ENCODE results near the gene SLC1A4. TPM values are rescaled to one million over a fixed set of nuclear protein-coding genes. Genes with fewer than 3 reads are reported as not detected.
"Not testable (repeated sequence)": the region's sequence is repeated elsewhere in the genome, so short reads cannot be mapped to it uniquely, and the experiment has no call there.

Gene SLC1A4
- total RNA-seq, 1 experiment from 2014 or later, result 22.9 TPM

GRCh38 chr2:64966839-64967238 is 22.4 kb upstream of the SLC1A4 start:
- no peak for TF ChIP-seq CTCF (IDR thresholded peaks at IDR 0.05; ENCODE audit: unreplicated experiment)
- intact Hi-C loops (cut with micrococcal nuclease; ENCODE audit: unreplicated experiment), result no loop called here
- H3K27me3 Mint-ChIP-seq (ENCODE audit: unreplicated experiment), result no peaks in the 10 kb centered on the region
- no peak for DNase-seq
- no peak overlapping the region for H3K27ac Mint-ChIP-seq (ENCODE audit: unreplicated experiment)
- H3K36me3 Mint-ChIP-seq (ENCODE audit: insufficient read depth, unreplicated experiment), result no peaks in the 10 kb centered on the region
- CTCF ChIA-PET, result no interaction called here
- BruUV-seq (replicated peaks), result no TSS peak
- no peak overlapping the region for H3K4me3 Mint-ChIP-seq (ENCODE audit: low read depth, unreplicated experiment)
- no peaks in the 10 kb centered on the region for H3K4me1 Mint-ChIP-seq (ENCODE audit: low read depth, unreplicated experiment)
- H3K9me3 Mint-ChIP-seq (ENCODE audit: low read depth, unreplicated experiment), result no peaks in the 10 kb centered on the region

- H3K4me3 Mint-ChIP-seq (ENCODE audit: low read depth, unreplicated experiment), result no peak overlapping the region
- H3K27me3 Mint-ChIP-seq (ENCODE audit: unreplicated experiment), result no peaks in the 10 kb centered on the region
- CTCF ChIA-PET, result interaction anchor here (0.6 kb wide), 1 partner anchor 12 kb away, joined by 6 read pairs; no protein-coding TSS in a partner anchor
- no peaks in the 10 kb centered on the region for H3K4me1 Mint-ChIP-seq (ENCODE audit: low read depth, unreplicated experiment)
- no peak for DNase-seq
- no TSS peak for BruUV-seq (replicated peaks)
- no peak for TF ChIP-seq CTCF (IDR thresholded peaks at IDR 0.05; ENCODE audit: unreplicated experiment)
- no peaks in the 10 kb centered on the region for H3K36me3 Mint-ChIP-seq (ENCODE audit: insufficient read depth, unreplicated experiment)
- no peak overlapping the region for H3K27ac Mint-ChIP-seq (ENCODE audit: unreplicated experiment)
- intact Hi-C loops (cut with micrococcal nuclease; ENCODE audit: unreplicated experiment), result no loop called here
- H3K9me3 Mint-ChIP-seq (ENCODE audit: low read depth, unreplicated experiment), result no peaks in the 10 kb centered on the region
These were observed 21.6 kb upstream of the SLC1A4 start for GRCh38 chr2:64967601-64968000.

GRCh38 chr2:64969086-64969485 is 20.1 kb upstream of the SLC1A4 start:
- H3K4me3 Mint-ChIP-seq (ENCODE audit: low read depth, unreplicated experiment); DNase-seq; H3K27me3 Mint-ChIP-seq (ENCODE audit: unreplicated experiment); H3K36me3 Mint-ChIP-seq (ENCODE audit: insufficient read depth, unreplicated experiment); H3K27ac Mint-ChIP-seq (ENCODE audit: unreplicated experiment); BruUV-seq (replicated peaks); intact Hi-C loops (cut with micrococcal nuclease; ENCODE audit: unreplicated experiment); H3K9me3 Mint-ChIP-seq (ENCODE audit: low read depth, unreplicated experiment); H3K4me1 Mint-ChIP-seq (ENCODE audit: low read depth, unreplicated experiment): not testable (repeated sequence)
- CTCF ChIA-PET, result interaction anchor here (1.0 kb wide), 1 partner anchor 51 kb away, joined by 3 read pairs; no protein-coding TSS in a partner anchor

GRCh38 chr2:64970495-64970894 is 18.7 kb upstream of the SLC1A4 start:
- intact Hi-C loops (cut with micrococcal nuclease; ENCODE audit: unreplicated experiment), result no loop called here
- no TSS peak for BruUV-seq (replicated peaks)
- no peak for TF ChIP-seq CTCF (IDR thresholded peaks at IDR 0.05; ENCODE audit: unreplicated experiment)
- CTCF ChIA-PET, result no interaction called here
- H3K36me3 Mint-ChIP-seq (ENCODE audit: insufficient read depth, unreplicated experiment), result no peaks in the 10 kb centered on the region
- H3K4me1 Mint-ChIP-seq (ENCODE audit: low read depth, unreplicated experiment), result peaks cover 8% of the 10 kb centered on the region
- H3K9me3 Mint-ChIP-seq (ENCODE audit: low read depth, unreplicated experiment), result no peaks in the 10 kb centered on the region
- no peak for DNase-seq
- H3K4me3 Mint-ChIP-seq (ENCODE audit: low read depth, unreplicated experiment), result no peak overlapping the region
- H3K27me3 Mint-ChIP-seq (ENCODE audit: unreplicated experiment), result peaks cover 11% of the 10 kb centered on the region
- no peak overlapping the region for H3K27ac Mint-ChIP-seq (ENCODE audit: unreplicated experiment)

GRCh38 chr2:64972426-64972825 is 16.8 kb upstream of the SLC1A4 start:
- intact Hi-C loops (cut with micrococcal nuclease; ENCODE audit: unreplicated experiment), result no loop called here
- H3K27me3 Mint-ChIP-seq (ENCODE audit: unreplicated experiment), result peaks cover 26% of the 10 kb centered on the region
- no peak for DNase-seq
- TF ChIP-seq CTCF (IDR thresholded peaks at IDR 0.05; ENCODE audit: unreplicated experiment), result no peak
- no peaks in the 10 kb centered on the region for H3K9me3 Mint-ChIP-seq (ENCODE audit: low read depth, unreplicated experiment)
- no peaks in the 10 kb centered on the region for H3K36me3 Mint-ChIP-seq (ENCODE audit: insufficient read depth, unreplicated experiment)
- peaks cover 8% of the 10 kb centered on the region for H3K4me1 Mint-ChIP-seq (ENCODE audit: low read depth, unreplicated experiment)
- H3K27ac Mint-ChIP-seq (ENCODE audit: unreplicated experiment), result no peak overlapping the region
- CTCF ChIA-PET, result no interaction called here
- no peak overlapping the region for H3K4me3 Mint-ChIP-seq (ENCODE audit: low read depth, unreplicated experiment)
- BruUV-seq (replicated peaks), result no TSS peak
